ENCODE measurements around the gene TRAPPC6A.

- no peak for TF ChIP-seq CTCF (IDR thresholded peaks at IDR 0.05)
- TF ChIP-seq EP300 (IDR thresholded peaks at IDR 0.05) = no peak
- TF ChIP-seq POLR2A (IDR thresholded peaks at IDR 0.05) = no peak
Measured at GRCh38 chr19:45170146-45171106, 7.6 kb downstream of the TRAPPC6A start.

Data from ovary (tissue), 3 donors.